ENCODE measurements around the gene PDE4D. TPM values are rescaled to one million over a fixed set of nuclear protein-coding genes. Genes with fewer than 3 reads are reported as not detected.

Gene PDE4D
- total RNA-seq, 1 donor: 12.7 TPM

GRCh38 chr5:59041355-59041754 lies 852.2 kb downstream of the PDE4D start:
- DNase-seq (ENCODE audit: low read depth): no peak
- no peak for TF ChIP-seq CTCF (IDR thresholded peaks at IDR 0.05; ENCODE audit: insufficient read depth, low read length)
- H3K4me3 ChIP-seq (ENCODE audit: low read depth, low read length): no peak overlapping the region

DNA sequence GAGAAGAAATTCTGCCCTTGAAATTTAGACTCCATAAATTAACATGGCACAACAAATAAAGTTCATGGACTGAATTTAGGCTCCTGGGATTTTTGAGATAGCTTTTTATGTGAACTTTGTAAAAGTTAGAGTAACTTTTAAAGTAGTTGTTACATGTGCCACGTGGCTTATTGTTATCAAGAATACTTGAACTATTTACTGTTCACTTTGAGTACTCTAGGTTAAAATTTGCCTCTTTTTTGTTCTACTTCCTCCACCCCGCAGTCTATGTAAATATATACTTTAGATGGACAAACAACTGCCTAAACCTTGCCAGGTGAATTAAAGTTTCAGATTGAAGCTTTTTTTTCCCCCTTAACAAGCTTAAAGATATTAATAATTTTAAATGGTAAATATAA lies 852.7 kb downstream of the PDE4D start:
- no peak for DNase-seq (ENCODE audit: low read depth)
- no peak overlapping the region for H3K4me3 ChIP-seq (ENCODE audit: low read depth, low read length)
- no peak for TF ChIP-seq CTCF (IDR thresholded peaks at IDR 0.05; ENCODE audit: insufficient read depth, low read length)

DNA sequence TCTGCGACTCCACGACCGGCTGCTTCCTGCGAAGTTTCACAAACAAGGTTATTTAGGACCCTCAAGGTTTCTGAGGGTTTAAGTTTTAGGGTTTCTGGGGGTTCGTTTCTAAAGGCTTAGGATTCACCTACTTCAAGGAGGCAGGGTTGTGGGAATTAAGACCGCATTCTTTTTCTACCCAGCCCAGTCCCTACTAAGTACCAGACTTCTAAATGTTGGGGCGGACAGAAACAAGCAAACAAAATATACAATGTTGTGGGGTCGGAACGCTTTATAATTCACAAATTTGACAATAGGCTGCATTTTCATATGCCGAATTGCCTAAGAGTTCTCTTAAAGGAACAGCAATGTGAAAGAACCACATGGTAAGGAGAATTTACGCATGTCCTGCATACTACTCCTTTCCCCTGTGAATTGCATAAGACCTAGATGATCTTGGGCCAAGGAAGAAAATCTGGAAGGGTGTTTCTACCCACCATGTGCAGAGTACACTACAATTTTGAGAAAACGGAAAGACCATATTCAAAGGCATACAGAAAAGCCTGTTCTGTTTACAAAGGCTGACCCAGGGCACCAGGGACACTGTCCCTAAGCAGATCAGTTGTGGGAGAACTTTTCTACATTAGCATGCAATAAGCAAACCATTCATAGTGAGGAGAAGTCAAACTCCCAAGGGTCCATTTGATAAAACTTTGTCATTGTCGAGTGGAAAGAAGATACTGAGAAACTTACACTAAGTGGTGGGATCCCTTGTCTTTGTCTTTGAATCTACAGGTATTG lies 853.3 kb downstream of the PDE4D start:
- peak overlapping the region; percentile 78 for H3K4me3 ChIP-seq (ENCODE audit: low read depth, low read length)
- no peak for TF ChIP-seq CTCF (IDR thresholded peaks at IDR 0.05; ENCODE audit: insufficient read depth, low read length)
- peak; percentile 76 for DNase-seq (ENCODE audit: low read depth)

DNA sequence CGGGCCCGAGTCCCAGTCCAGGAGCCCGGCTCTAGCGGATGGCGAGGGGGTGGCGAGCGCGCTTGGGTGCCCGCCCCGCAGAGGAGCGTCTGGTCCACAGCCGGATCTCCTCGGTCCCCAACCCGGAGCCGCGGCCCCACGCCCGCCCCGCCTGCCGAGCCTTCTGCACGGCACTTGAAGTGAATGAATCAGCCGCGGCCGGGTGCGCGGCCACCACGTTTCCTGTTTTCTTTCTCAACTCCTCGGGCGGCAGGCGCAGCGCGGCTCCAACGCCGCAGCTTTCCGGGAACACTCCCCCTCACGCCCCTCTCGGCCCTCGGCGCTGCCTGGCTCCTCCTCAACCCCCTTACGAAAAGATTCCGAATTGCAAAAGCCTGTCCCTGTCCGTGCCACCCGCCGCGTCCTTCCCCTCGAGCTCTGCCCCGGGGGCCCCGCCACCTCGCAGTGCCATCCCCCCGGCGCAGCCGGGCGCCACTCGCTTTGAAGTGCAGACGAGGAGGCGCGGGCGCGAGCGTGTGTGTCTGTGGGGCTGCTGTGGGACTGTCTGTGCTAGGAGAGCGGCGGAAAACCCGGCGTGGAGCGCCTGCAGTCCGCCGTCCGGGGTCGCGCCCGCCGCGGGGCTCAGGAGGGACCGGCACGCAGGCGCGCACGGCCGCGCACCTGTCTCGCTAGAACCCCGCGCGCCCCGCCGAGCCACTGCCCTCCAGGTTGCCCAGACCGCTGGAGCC lies 854.1 kb downstream of the PDE4D start:
- no peak for TF ChIP-seq CTCF (IDR thresholded peaks at IDR 0.05; ENCODE audit: insufficient read depth, low read length)
- peak; percentile 69 for DNase-seq (ENCODE audit: low read depth)
- peak overlapping the region; percentile 78 for H3K4me3 ChIP-seq (ENCODE audit: low read depth, low read length)

- peak overlapping the region; percentile 78 for H3K4me3 ChIP-seq (ENCODE audit: low read depth, low read length)
- no peak for TF ChIP-seq CTCF (IDR thresholded peaks at IDR 0.05; ENCODE audit: insufficient read depth, low read length)
- DNase-seq (ENCODE audit: low read depth): peak; percentile 39
These were observed 854.7 kb downstream of the PDE4D start for GRCh38 chr5:59038798-59039295.

DNA sequence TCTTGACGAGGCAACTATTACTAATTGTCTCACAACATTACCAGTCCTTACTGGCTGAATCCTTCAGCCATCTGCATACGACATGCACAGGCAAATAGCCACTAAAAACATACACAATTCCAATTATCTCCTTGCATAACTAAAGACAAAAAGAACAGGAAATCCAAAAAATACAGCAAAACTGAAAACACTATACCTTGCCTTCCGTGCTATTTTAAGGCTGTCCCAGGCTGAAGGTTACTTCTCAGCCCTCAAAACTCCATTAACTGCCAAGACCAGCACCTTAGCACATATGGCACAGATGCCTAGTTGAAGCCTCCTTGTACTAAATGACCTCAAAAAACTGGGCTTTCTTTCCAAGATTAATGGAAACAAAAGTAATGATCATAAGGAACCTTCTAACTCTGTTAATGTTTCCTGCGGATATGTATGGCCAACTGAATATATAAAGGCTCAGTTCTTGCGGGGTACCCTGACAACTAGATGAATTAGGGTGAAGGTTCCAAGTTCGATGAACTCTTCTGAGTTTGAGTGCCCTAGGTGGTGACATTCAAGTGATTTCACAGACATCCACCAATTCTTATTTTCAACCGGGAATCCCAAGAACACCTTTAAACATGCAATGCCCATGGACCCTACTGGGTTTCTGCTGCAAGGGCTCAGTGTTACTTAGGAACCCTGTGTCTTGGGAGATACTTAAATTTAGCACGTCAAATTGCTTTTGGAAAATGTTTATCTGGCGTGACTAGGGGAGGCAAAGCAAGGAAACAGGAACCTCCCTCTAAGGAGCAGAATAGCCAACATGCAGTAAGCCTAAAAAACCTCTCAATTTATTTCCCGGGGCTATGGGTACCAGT lies 855.4 kb downstream of the PDE4D start:
- TF ChIP-seq CTCF (IDR thresholded peaks at IDR 0.05; ENCODE audit: insufficient read depth, low read length): no peak
- peak; percentile 28 for DNase-seq (ENCODE audit: low read depth)
- peak overlapping the region; percentile 78 for H3K4me3 ChIP-seq (ENCODE audit: low read depth, low read length)

All from fibroblast of the aortic adventitia (primary cell).